Trophoblast cell (in vitro differentiated cells and primary cell): ENCODE data around the gene DEK.
"Not testable (repeated sequence)": the region's sequence is repeated elsewhere in the genome, so short reads cannot be mapped to it uniquely, and the experiment has no call there.

ENCODE experiments used
- DNase-seq, 2 donors: peaks; one replicate each; pipeline ENCODE4 v3.0.0-alpha.2; 2016
- H2AFZ ChIP-seq: 2 replicates; pipeline ENCODE4 v1.6.1; 2013; ENCODE audit warnings: low read length, moderate library complexity, mild to moderate bottlenecking; ENCODE audit not compliant: insufficient read depth, poor library complexity
- H2AK5ac ChIP-seq: 2 replicates; pipeline ENCODE4 v1.6.1; 2013; ENCODE audit warnings: mild to moderate bottlenecking, low read length
- H2BK120ac ChIP-seq: 2 replicates; pipeline ENCODE4 v1.6.1; 2013; ENCODE audit warnings: low read length, mild to moderate bottlenecking, moderate library complexity; ENCODE audit not compliant: insufficient read depth, poor library complexity
- H2BK12ac ChIP-seq: 2 replicates; pipeline ENCODE4 v1.6.1; 2013; ENCODE audit warnings: mild to moderate bottlenecking, low read length, moderate library complexity
- H2BK5ac ChIP-seq: 2 replicates; pipeline ENCODE4 v1.6.1; 2013; ENCODE audit warnings: low read length, low read depth, moderate library complexity, mild to moderate bottlenecking; ENCODE audit not compliant: poor library complexity
- H3K14ac ChIP-seq: 2 replicates; pipeline ENCODE4 v1.6.1; 2013; ENCODE audit warnings: mild to moderate bottlenecking, low read length
- H3K18ac ChIP-seq: 2 replicates; pipeline ENCODE4 v1.6.1; 2013; ENCODE audit warnings: mild to moderate bottlenecking, low read length
- H3K23ac ChIP-seq: 2 replicates; pipeline ENCODE4 v1.6.1; 2013; ENCODE audit warnings: low read length
- H3K27ac ChIP-seq: 2 replicates; pipeline ENCODE4 v1.5.1; 2013; ENCODE audit warnings: low read depth, mild to moderate bottlenecking, inconsistent platforms, low read length, moderate library complexity
- H3K27me3 ChIP-seq: 2 replicates; pipeline ENCODE4 v1.6.1; 2013; ENCODE audit warnings: inconsistent platforms, mild to moderate bottlenecking, low read length, moderate library complexity; ENCODE audit not compliant: insufficient read depth
- H3K36me3 ChIP-seq, 2 experiments: 1 replicate in 1 of 2; 2 replicates in 1 of 2; pipeline ENCODE4 v1.6.1; 2013; ENCODE audit warnings: low read length in 2 of 2, mild to moderate bottlenecking in 2 of 2, moderate library complexity in 1 of 2; ENCODE audit not compliant: insufficient read depth in 2 of 2, control insufficient read depth in 1 of 2
- H3K4ac ChIP-seq: 2 replicates; pipeline ENCODE4 v1.6.1; 2013; ENCODE audit warnings: low read depth, mild to moderate bottlenecking, low read length, moderate library complexity
- H3K4me1 ChIP-seq, 2 experiments: 1 replicate in 1 of 2; 2 replicates in 1 of 2; pipeline ENCODE4 v1.6.1; 2013; ENCODE audit warnings: low read length in 2 of 2, mild to moderate bottlenecking in 2 of 2, moderate library complexity in 1 of 2; ENCODE audit not compliant: insufficient read depth in 2 of 2, control insufficient read depth in 1 of 2
- H3K4me2 ChIP-seq: 2 replicates; pipeline ENCODE4 v1.6.1; 2013; ENCODE audit warnings: inconsistent platforms, mild to moderate bottlenecking, low read length, moderate library complexity
- H3K4me3 ChIP-seq: 2 replicates; pipeline ENCODE4 v1.5.1; 2013; ENCODE audit warnings: mild to moderate bottlenecking, low read depth, low read length, inconsistent platforms
- H3K79me1 ChIP-seq: one replicate; pipeline ENCODE4 v1.6.1; 2013; ENCODE audit warnings: low read length
- H3K79me2 ChIP-seq: 2 replicates; pipeline ENCODE4 v1.6.1; 2013; ENCODE audit warnings: low read length, mild to moderate bottlenecking; ENCODE audit not compliant: control insufficient read depth, insufficient read depth, poor library complexity
- H3K9ac ChIP-seq: 2 replicates; pipeline ENCODE4 v1.6.1; 2013; ENCODE audit warnings: mild to moderate bottlenecking, low read length
- H3K9me3 ChIP-seq: 2 replicates; pipeline ENCODE4 v1.6.1; 2013; ENCODE audit warnings: low read depth, mild to moderate bottlenecking, control low read depth, inconsistent platforms, low read length; ENCODE audit not compliant: insufficient read depth
- H4K12ac ChIP-seq: 2 replicates; pipeline ENCODE4 v1.6.1; 2013; ENCODE audit warnings: low read depth, mild to moderate bottlenecking, low read length, moderate library complexity
- H4K8ac ChIP-seq: 2 replicates; pipeline ENCODE4 v1.6.1; 2013; ENCODE audit warnings: low read depth, mild to moderate bottlenecking, low read length, moderate library complexity
- H4K91ac ChIP-seq: one replicate; pipeline ENCODE4 v1.6.1; 2013; ENCODE audit warnings: low read depth, mild to moderate bottlenecking, low read length, moderate library complexity
- WGBS: extraction: QIAGEN DNeasy Blood & Tissue Kit; methylation state at CpG from one replicate; pipeline ENCODE4 v1.1.7; 2013; ENCODE audit warnings: missing lambda C conversion rate; ENCODE audit not compliant: insufficient read length, insufficient coverage; ENCODE audit errors: extremely low coverage; 5-methylcytosine and 5-hydroxymethylcytosine counted together

DEK gene

GRCh38 chr6:18235524-18235923, 28.8 kb downstream of the DEK start:
- Histone ChIP-seq H4K8ac (no peak overlapping the region), H2AK5ac (no peak overlapping the region), H2BK12ac (no peak overlapping the region), H4K12ac (no peak overlapping the region), H3K9ac (no peak overlapping the region), H3K14ac (no peak overlapping the region), H4K91ac (no peak overlapping the region), H3K9me3 (no peaks in the 10 kb centered on the region), H2AFZ (no peak overlapping the region), H3K4me3 (no peak overlapping the region), H3K79me2 (no peaks in the 10 kb centered on the region), H3K27ac (no peak overlapping the region), H3K23ac (no peak overlapping the region), H3K36me3 (peaks cover 8 to 10% of the 10 kb centered on the region in 2 experiments), H3K27me3 (no peaks in the 10 kb centered on the region), H3K4ac (no peak overlapping the region), H3K18ac (no peak overlapping the region), H3K4me1 (no peaks in the 10 kb centered on the region), H2BK5ac (no peak overlapping the region), H3K79me1 (no peaks in the 10 kb centered on the region), H2BK120ac (no peak overlapping the region), H3K4me2 (no peak overlapping the region)
- no peak for DNase-seq
- 100% methylated on average over 1 of the region's 3 CpGs for WGBS

GRCh38 chr6:18234564-18234963, 29.8 kb downstream of the DEK start:
- H3K9ac ChIP-seq: no peak overlapping the region
- no peak overlapping the region for H4K12ac ChIP-seq
- H2BK120ac ChIP-seq: no peak overlapping the region
- no peak overlapping the region for H3K4ac ChIP-seq
- no peak for DNase-seq
- H3K27ac ChIP-seq: no peak overlapping the region
- H4K91ac ChIP-seq: no peak overlapping the region
- no peaks in the 10 kb centered on the region for H3K4me1 ChIP-seq
- no peak overlapping the region for H2AFZ ChIP-seq
- no peaks in the 10 kb centered on the region for H3K79me2 ChIP-seq
- no peak overlapping the region for H2BK12ac ChIP-seq
- H3K27me3 ChIP-seq: no peaks in the 10 kb centered on the region
- H3K18ac ChIP-seq: no peak overlapping the region
- no peak overlapping the region for H2BK5ac ChIP-seq
- no peak overlapping the region for H3K4me2 ChIP-seq
- no peak overlapping the region for H3K4me3 ChIP-seq
- no peak overlapping the region for H2AK5ac ChIP-seq
- H3K14ac ChIP-seq: no peak overlapping the region
- no peaks in the 10 kb centered on the region for H3K9me3 ChIP-seq
- H3K36me3 ChIP-seq: peaks cover 8 to 10% of the 10 kb centered on the region in 2 experiments
- no peaks in the 10 kb centered on the region for H3K79me1 ChIP-seq
- no peak overlapping the region for H4K8ac ChIP-seq
- no peak overlapping the region for H3K23ac ChIP-seq
- no CpG with 5 or more reads among the region's 1 CpG for WGBS

- H3K4me1 ChIP-seq, H2AFZ ChIP-seq, H3K23ac ChIP-seq, H4K8ac ChIP-seq, H3K27ac ChIP-seq, DNase-seq, H3K4me3 ChIP-seq, H3K79me1 ChIP-seq, H2BK12ac ChIP-seq, H3K9me3 ChIP-seq, H3K18ac ChIP-seq, H3K4ac ChIP-seq, H3K79me2 ChIP-seq, H4K91ac ChIP-seq, H3K27me3 ChIP-seq, H2AK5ac ChIP-seq, H3K14ac ChIP-seq, H3K9ac ChIP-seq, H3K4me2 ChIP-seq, H2BK120ac ChIP-seq, H4K12ac ChIP-seq, H2BK5ac ChIP-seq: not testable (repeated sequence)
- peaks cover 11% of the 10 kb centered on the region in 2 experiments for H3K36me3 ChIP-seq
- WGBS: no CpG with 5 or more reads among the region's 4 CpGs
Measured at GRCh38 chr6:18233770-18234169, 30.6 kb downstream of the DEK start.

- not testable (repeated sequence) for H3K79me1 ChIP-seq, H2AK5ac ChIP-seq, H3K18ac ChIP-seq, H3K14ac ChIP-seq, DNase-seq, H3K27me3 ChIP-seq, H2BK5ac ChIP-seq, H3K9me3 ChIP-seq, H3K9ac ChIP-seq, H3K4me2 ChIP-seq, H3K4ac ChIP-seq, H2BK12ac ChIP-seq, H3K27ac ChIP-seq, H3K4me1 ChIP-seq, H2AFZ ChIP-seq, H4K91ac ChIP-seq, H2BK120ac ChIP-seq, H4K12ac ChIP-seq, H3K23ac ChIP-seq, H4K8ac ChIP-seq, H3K79me2 ChIP-seq, H3K4me3 ChIP-seq
- H3K36me3 ChIP-seq: peaks cover 11 to 23% of the 10 kb centered on the region in 2 experiments
- WGBS: no CpG with 5 or more reads among the region's 7 CpGs
Measured at GRCh38 chr6:18231856-18232255, 32.5 kb downstream of the DEK start.
